SHP77 treated with DMSO at 0.1 percent for 48 hours (cell line): Measurements from ENCODE around the gene CFAP210.

Experiments
- DNase-seq: peaks from one replicate; lab custom pipeline; 2025; lab: John Stamatoyannopoulos, UW

CFAP210 gene

DNA sequence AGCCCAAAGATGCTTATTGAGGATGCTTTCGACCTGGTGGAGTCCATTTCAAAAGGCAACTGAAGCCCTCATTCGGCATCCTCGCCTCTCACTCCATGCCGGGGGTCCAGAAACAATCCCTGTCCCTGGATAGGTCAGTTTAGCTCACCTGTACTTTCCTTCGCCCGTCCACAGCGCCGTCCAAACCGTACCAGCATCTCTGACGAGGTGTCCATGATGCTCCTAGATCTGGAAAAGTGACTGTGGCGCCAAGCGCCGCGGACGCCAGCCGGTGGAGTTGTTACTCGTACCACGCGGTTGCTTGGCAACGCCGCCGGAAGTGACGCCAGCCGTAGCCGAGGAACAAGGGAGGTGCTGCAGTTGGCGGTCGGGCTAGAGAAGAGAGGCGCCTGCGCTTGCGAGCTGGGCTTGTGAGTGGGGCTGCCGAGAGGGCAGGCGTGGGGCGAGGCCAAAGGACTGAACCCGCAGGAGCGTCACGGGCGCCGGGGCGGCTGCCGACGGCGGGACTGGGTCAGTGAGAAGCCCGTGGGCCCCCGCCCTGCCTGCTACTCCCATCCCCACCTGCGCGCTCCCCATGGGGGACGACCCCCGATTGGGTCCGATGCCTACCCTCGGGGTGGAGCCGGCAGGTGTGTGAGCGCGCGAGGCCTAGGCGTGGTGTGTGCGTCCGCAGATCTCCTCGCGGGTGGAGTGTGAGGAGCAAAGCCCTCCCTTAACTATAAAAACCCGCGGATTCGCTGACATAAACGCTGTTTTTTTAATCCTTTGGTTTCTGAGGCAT, at the start of gene CFAP210, which contains the start of gene PHOSPHO2:
Gene CFAP210, minus strand, starts transcription at position 293 of the 781 bp plus-strand sequence. Its CDS starts 78 bp downstream, at position 215.
Gene PHOSPHO2, plus strand, starts transcription at position 357 of the 781 bp plus-strand sequence. CDS start 6,503 bp downstream, outside the sequence.
- peak; percentile 61 for DNase-seq

GRCh38 chr2:169743549-169743948, 49.3 kb upstream of the CFAP210 start:
- no peak for DNase-seq

- DNase-seq = no peak
These were observed 45.1 kb upstream of the CFAP210 start for GRCh38 chr2:169739351-169739750.

DNA sequence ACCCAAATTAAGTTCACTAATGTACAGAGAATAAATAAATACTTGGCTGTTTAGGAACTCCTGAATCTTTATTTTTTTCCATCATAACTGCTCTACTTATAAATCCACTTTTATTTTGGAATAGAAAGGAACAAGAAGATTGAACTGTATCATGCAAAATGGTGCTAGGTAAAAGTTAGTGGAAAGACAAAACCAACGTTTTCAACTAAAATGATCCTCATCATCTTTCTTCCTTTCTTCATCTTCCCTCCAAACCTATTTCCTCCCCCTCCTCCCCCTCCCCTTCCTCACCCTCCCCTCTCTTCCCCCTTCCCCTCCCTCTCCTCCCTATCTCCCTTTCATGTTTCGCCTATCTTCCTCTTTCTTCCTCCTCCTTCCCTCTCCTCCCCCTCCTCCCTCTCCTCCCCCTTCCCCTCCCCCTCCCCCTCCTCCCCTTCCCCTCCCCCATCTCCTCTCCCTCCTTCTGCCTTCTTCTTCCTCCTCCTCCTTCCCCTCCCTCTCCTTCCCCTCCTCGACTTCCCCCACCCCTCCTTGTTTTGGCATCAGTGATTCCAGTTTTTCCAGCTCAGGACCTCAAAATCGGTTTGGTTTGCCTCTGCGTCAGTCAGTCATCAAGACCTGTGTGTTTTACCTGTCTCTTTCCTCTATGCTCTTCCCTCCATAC, 44.5 kb upstream of the CFAP210 start:
- no peak for DNase-seq

DNA sequence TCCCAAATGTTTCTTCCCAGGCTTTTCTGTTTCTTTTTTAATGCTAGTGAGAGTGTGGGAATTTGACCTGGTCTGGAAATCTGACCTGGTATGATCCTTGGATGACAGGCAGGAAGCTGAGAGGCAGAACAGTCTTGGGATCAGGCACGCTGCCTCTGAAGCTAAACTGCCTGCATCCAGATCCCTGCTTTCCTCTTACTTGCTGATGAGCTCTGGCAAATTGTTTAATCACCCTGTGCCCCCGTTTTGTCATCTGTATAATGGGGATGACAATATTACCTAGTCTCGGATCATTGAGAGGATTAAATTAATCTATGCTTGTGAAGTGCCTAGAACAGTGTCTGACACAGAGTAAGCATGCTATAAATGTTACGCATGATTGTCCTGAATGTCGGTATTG, 42.7 kb upstream of the CFAP210 start:
- DNase-seq = no peak

DNA sequence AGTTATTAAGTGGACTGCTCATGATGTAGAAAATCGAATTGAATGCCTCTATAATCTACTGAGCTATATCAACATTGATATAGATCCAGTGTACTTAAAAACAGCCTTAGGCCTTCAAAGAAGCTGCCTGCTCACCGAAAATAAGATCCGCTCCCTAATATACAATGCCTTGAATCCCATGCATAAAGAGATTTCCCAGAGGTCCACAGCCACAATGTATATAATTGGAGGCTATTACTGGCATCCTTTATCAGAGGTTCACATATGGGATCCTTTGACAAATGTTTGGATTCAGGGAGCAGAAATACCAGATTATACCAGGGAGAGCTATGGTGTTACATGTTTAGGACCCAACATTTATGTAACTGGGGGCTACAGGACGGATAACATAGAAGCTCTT, 41.4 kb upstream of the CFAP210 start:
- DNase-seq = no peak

DNA sequence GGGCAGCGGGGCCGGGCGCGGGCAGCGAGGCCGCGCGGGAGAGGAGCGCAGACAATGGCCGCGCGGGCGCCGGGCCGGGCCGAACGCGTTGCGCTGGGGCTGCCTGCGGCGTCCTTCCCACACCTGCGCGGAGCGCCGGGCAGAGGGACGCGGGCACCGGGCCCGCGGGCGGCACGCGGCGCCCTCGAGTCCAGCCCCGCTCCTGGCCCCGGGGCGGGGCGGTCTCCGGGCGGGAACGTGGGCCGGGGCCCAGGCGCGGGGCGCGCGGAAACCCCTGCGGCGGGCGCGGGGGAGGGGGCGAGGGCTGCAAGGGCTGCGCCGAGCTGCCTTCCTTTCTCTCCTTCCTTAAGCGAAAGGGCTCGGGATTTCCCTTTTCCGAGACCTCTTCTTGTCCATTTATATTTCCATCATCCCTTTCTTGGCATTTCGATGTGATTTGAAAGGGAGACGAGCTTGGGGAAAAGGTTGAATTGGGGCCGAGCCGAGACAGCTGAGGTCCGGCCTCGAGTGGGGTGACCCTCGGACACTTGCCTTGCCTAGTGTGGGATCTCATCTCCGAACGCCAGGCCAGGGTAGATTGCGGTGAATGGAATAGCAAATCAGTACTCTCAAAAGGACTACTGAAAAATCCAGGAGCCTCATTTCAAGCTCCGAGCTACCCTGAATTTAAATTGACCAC, 40.1 kb upstream of the CFAP210 start:
- DNase-seq = no peak

GRCh38 chr2:169732583-169733358, 38.6 kb upstream of the CFAP210 start:
- DNase-seq = no peak

DNA sequence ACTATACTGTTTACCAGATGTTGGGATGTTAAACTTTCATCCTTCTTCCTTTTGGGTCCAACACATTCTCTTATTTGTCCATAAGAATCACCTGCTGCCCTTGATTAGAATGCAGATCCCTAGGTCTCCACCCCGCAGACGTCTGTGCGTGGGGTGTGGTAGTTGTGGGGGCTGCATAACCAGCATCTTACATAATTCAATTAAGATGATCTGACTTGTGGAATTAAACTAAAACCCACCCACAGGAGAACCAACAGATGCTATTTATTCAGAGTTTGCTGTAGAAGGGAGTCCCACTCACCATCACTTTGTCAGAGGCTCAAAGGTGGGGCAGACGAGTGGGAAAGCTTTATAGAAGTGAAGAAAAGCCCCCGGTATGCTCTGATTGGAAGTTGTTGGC, 37.9 kb upstream of the CFAP210 start:
- no peak for DNase-seq

DNA sequence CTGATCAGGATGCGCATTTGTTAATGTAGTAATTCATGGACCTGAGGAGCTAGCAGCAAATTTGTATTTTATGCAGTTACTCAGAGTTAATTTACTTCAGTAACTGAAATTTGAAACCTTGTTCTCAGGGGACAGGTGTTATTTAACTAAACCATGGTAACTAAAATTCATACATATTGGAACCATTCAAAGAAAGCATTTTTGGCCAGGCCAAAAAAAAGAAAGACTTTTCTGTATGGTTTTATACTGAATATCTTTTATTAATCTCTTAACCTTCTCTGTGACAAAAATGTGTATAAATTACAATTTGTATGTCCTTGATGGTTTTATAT, 35.0 kb upstream of the CFAP210 start:
- no peak for DNase-seq

- DNase-seq = no peak
These were observed 32.9 kb upstream of the CFAP210 start for GRCh38 chr2:169727065-169727464.

GRCh38 chr2:169721016-169721415, 26.8 kb upstream of the CFAP210 start:
- no peak for DNase-seq

GRCh38 chr2:169718930-169719504, 24.8 kb upstream of the CFAP210 start:
- DNase-seq = no peak

- no peak for DNase-seq
These were observed 23.5 kb upstream of the CFAP210 start for GRCh38 chr2:169717691-169718063.

DNA sequence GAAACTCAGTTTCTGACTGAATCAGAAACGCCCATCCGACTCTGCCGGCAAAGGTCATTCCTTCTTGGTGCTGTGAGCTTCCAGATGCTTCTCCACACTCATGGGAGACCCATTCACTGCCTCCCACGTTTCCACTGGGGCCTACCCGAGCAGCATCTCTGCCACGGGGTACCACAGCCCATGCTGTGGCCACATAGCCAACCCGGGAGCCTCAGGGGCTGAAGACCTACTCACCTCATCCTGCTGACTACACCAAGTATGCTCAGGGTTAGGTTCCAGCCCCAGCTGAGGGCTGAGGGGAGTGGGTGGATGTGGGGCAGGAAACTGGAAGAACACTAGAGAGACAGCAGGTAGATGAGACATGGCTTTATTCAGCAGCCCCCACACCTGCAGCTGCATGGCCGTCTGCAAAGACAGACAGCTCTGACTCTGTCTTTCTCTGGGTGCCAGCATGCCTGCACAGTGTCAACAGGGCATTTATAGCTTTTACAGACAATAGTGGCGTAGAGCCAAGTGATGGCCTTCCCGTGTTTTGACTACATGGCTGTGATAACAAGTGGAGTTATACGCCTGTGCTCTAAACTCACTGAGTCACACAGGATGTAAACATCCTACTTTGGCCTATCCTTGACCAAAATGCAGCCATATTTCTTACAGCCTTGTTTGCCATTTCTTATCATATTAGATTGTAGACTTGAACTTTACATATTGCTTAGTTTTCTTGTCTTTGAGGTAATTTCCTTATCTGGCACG, 22.9 kb upstream of the CFAP210 start:
- peak; percentile 51 for DNase-seq

GRCh38 chr2:169716238-169716886, 22.2 kb upstream of the CFAP210 start:
- DNase-seq = no peak

DNA sequence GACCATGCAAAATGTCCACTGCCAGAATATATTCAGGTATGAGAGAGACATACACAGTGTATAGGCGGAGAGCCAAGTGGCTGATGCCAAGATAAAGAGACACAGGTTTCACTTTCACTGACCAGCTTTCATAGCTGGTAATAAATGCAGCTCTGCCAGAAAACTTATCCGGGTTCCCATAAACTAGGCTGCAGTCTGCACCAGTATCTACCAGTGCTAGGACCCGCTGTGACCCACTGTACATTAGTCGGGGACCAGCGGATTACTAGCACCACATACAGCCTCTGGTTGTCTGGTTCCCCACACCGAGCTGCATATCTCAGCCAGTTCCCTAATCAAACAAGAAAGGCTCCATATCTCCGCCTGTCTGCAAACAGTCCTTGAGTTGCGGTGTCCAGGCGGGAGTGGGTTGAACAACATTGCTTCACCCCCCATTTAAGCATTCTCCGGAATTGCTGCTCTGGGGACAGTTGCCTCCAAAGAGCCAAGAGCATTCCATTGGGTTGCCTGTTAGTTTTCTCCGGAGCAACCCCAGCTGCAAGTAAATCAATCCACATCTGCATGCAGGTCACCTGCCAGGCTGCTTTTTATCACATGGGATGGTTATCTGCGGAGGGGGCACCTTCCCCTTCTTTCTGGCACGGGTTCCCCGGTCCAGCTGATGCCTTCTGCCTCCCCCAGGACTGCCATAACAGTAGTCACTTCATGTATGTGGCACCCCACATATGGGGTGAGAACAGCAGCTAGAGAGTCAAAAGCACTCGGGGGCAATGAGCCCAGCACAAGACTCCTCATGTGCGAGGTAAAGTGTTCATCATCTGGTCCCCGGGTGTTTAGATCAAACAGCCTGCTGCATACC, 21.4 kb upstream of the CFAP210 start:
- no peak for DNase-seq

DNA sequence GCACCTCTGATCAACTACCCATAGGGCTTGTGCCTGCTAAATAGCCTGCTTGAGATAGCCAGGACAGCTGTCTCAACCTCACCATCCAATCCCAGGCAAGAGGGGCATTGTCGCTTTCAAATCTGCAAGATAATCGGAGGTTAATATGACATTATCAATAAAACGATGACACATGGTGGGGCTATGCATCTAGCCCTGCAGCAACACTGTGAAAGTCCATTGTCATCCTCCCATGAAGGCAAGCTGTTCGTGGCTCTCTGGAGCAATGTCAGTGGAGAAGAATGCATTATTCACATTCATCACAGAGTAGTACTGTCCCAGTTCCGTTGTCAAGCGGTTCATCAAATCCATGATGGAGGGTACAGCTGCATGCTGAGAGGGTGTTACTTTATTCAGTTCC, 20.5 kb upstream of the CFAP210 start:
- no peak for DNase-seq

GRCh38 chr2:169713331-169713730, 19.1 kb upstream of the CFAP210 start:
- no peak for DNase-seq

GRCh38 chr2:169712791-169713227, 18.6 kb upstream of the CFAP210 start:
- DNase-seq = no peak
